Stimulated activated naive B cell treated with anti-CD40 and anti-IgM and Interleukin-4, amounts not matched to agents 10 μg/mL and 1 μg/mL and 100 μg/mL, for 72 hours (primary cell): ENCODE data around the gene INA.
"Not testable (repeated sequence)": the region's sequence is repeated elsewhere in the genome, so short reads cannot be mapped to it uniquely, and the experiment has no call there.

Experiments used
- ATAC-seq, 2 donors: fragments of 150-1000 bp; cut with Tn5 transposase; replicated peaks; 2 replicates each; pipeline ENCODE4 v1.10.0; 2021; ENCODE audit warnings: moderate library complexity in 1 of 2
- DNase-seq: peaks from one replicate; pipeline ENCODE4 v3.0.0; 2021
- H3K27ac Mint-ChIP-seq: one replicate; pipeline ENCODE4 v1.8.0; 2022; ENCODE audit warnings: mild to moderate bottlenecking, mixed read lengths
- H3K27me3 Mint-ChIP-seq, 2 donors: one replicate each; pipeline ENCODE4 v1.8.0; 2022; ENCODE audit warnings: mixed read lengths in 2 of 2
- H3K36me3 Mint-ChIP-seq, 2 donors: one replicate each; pipeline ENCODE4 v1.8.0; 2022; ENCODE audit warnings: mixed read lengths in 2 of 2, mild to moderate bottlenecking in 1 of 2
- H3K4me1 Mint-ChIP-seq, 2 donors: one replicate each; pipeline ENCODE4 v1.8.0; 2022; ENCODE audit warnings: mixed read lengths in 2 of 2, mild to moderate bottlenecking in 1 of 2
- H3K4me3 Mint-ChIP-seq, 2 donors: one replicate each; pipeline ENCODE4 v1.8.0; 2022; ENCODE audit warnings: mild to moderate bottlenecking in 2 of 2, mixed read lengths in 2 of 2, moderate library complexity in 1 of 2
- H3K9me3 Mint-ChIP-seq, 2 donors: one replicate each; pipeline ENCODE4 v1.8.0; 2022; ENCODE audit warnings: mixed read lengths in 2 of 2, mild to moderate bottlenecking in 1 of 2

The INA gene

DNA sequence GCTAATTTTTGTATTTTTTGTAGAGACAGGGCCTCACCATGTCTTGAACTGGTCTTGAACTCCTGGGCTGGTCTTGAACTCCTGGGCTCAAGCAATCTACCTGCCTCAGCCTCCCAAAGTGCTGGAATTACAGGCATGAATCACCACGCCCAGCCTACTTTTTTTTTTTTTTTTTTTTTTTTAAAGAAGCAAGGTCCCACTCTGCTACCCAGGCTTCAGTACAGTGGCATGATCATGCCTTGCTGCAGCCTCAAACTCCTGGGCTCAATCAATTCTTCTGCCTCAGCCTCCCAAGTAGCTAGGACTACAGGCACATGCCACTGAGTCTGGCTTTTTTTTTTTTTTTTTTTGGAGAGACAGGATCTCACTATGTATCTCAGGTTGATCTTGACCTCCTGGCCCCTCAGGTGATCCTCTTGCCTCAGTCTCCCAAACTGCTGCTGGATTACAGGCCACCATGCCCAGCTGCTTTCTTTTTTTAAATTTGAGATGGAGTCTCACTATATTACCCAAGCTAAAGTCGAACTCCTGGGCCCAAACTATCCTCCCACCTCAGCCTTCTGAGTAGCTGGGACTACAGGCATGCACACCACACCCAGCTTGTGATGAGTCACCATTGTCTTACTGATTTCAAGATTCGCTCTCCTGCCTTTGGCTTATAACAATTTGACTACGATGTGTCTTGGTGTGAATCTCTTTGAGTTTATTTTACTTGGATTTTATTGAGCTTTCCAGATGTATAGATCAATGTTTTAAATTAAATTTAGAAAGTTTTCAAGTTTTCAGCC lies 22.2 kb upstream of the INA start:
- no peak overlapping the region for H3K27ac Mint-ChIP-seq
- ATAC-seq (no peak), DNase-seq (no peak)
- peaks cover 0 to 1% of the 10 kb centered on the region in 2 donors for H3K4me1 Mint-ChIP-seq
- peaks cover 4 to 10% of the 10 kb centered on the region in 2 donors for H3K27me3 Mint-ChIP-seq
- no peak overlapping the region for H3K4me3 Mint-ChIP-seq
- H3K9me3 Mint-ChIP-seq = peaks cover 4 to 12% of the 10 kb centered on the region in 2 donors
- peaks cover 5 to 6% of the 10 kb centered on the region in 2 donors for H3K36me3 Mint-ChIP-seq

DNA sequence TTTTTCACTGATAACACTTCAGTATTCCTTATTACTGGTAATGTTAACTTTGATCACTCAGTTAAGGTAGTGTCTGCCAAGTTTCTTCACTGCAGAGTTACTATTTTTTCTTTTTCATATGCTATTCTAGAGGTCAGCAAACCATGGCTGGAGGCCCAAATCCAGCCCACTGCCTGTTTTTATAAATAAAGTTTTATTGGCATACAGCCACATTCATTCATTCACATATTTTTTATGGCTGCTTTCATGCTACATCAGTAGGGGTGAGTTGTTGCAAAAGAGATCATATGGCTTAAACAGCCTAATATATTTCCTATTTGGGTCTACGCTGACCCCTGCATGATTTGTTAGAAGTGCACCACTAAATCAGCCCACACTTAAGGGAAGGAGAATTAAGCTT lies 20.3 kb upstream of the INA start:
- Mint-ChIP-seq H3K36me3 (peaks cover 5 to 19% of the 10 kb centered on the region in 2 donors), H3K9me3 (peaks cover 11 to 19% of the 10 kb centered on the region in 2 donors), H3K27me3 (peaks cover 10 to 12% of the 10 kb centered on the region in 2 donors), H3K4me1 (peaks cover 0 to 2% of the 10 kb centered on the region in 2 donors), H3K4me3 (no peak overlapping the region), H3K27ac (no peak overlapping the region)
- ATAC-seq (no peak), DNase-seq (no peak)

- Mint-ChIP-seq H3K9me3 (peaks cover 11 to 21% of the 10 kb centered on the region in 2 donors), H3K36me3 (peaks cover 7 to 19% of the 10 kb centered on the region in 2 donors), H3K27me3 (peaks cover 16 to 22% of the 10 kb centered on the region in 2 donors), H3K4me3 (no peak overlapping the region), H3K27ac (no peak overlapping the region), H3K4me1 (peaks cover 0 to 2% of the 10 kb centered on the region in 2 donors)
- ATAC-seq = no peak
- DNase-seq = no peak
Measured at GRCh38 chr10:103257812-103258211, 19.1 kb upstream of the INA start.

DNA sequence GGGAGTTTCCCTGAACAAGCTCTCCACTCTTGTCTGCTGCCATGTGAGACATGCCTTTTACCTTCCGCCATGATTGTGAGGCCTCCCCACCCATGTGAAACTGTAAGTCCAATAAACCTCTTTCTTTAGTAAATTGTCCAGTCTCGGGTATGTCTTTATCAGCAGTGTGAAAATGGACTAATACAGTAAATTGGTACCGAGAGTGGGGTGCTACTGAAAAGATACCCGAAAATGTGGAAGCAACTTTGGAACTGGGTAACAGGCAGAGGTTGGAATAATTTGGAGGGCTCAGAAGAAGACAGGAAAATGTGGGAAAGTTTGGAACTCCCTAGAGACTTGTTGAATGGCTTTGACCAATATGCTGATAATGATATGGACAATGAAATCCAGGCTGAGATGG lies 18.0 kb upstream of the INA start:
- Mint-ChIP-seq H3K27me3 (peaks cover 24 to 33% of the 10 kb centered on the region in 2 donors), H3K9me3 (peaks cover 11 to 21% of the 10 kb centered on the region in 2 donors), H3K36me3 (peaks cover 7 to 19% of the 10 kb centered on the region in 2 donors)
- DNase-seq, ATAC-seq, H3K4me3 Mint-ChIP-seq, H3K4me1 Mint-ChIP-seq, H3K27ac Mint-ChIP-seq: not testable (repeated sequence)

GRCh38 chr10:103259989-103260388 lies 16.9 kb upstream of the INA start:
- Mint-ChIP-seq H3K4me1 (peaks cover 0 to 2% of the 10 kb centered on the region in 2 donors), H3K9me3 (peaks cover 11 to 21% of the 10 kb centered on the region in 2 donors), H3K27ac (no peak overlapping the region), H3K4me3 (no peak overlapping the region), H3K27me3 (peaks cover 27 to 42% of the 10 kb centered on the region in 2 donors), H3K36me3 (peaks cover 7 to 19% of the 10 kb centered on the region in 2 donors)
- ATAC-seq = no peak
- no peak for DNase-seq

- Mint-ChIP-seq H3K27me3 (peaks cover 36 to 62% of the 10 kb centered on the region in 2 donors), H3K4me1 (peaks cover 0 to 2% of the 10 kb centered on the region in 2 donors), H3K36me3 (peaks cover 7 to 19% of the 10 kb centered on the region in 2 donors), H3K9me3 (peaks cover 11 to 21% of the 10 kb centered on the region in 2 donors), H3K27ac (no peak overlapping the region), H3K4me3 (no peak overlapping the region)
- ATAC-seq = no peak
- DNase-seq = no peak
Measured at GRCh38 chr10:103262229-103262628, 14.7 kb upstream of the INA start.

GRCh38 chr10:103265717-103266329 lies 11.1 kb upstream of the INA start:
- no peak overlapping the region for H3K4me3 Mint-ChIP-seq
- H3K27me3 Mint-ChIP-seq = peaks cover 44 to 68% of the 10 kb centered on the region in 2 donors
- DNase-seq (no peak), ATAC-seq (no peak)
- H3K36me3 Mint-ChIP-seq = peaks cover 2 to 4% of the 10 kb centered on the region in 2 donors
- peaks cover 0 to under 1% of the 10 kb centered on the region in 2 donors for H3K4me1 Mint-ChIP-seq
- no peak overlapping the region for H3K27ac Mint-ChIP-seq
- H3K9me3 Mint-ChIP-seq = peaks cover 4 to 6% of the 10 kb centered on the region in 2 donors

DNA sequence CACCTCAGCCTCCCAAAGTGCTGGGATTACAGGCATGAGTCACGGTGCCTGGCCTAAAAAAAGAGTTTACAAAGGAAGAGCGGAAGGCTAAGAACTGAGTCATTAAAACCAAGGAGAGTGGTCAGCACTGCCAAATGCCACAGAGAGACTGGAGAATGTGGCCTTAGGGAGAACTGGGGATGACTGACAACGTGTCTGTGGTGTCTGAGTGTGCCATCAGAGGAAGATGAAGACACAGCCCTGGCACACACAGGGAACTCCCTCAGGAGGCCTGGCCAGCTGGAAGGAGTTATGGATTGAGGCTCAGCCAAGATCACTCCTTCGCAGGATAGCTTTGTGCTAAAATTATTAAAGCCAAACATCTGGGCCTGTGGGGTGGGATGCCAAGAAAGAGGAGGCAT lies 3.9 kb upstream of the INA start:
- H3K36me3 Mint-ChIP-seq = no peaks in the 10 kb centered on the region
- no peaks in the 10 kb centered on the region for H3K9me3 Mint-ChIP-seq
- ATAC-seq (no peak), DNase-seq (no peak)
- H3K27me3 Mint-ChIP-seq = peaks cover 30 to 57% of the 10 kb centered on the region in 2 donors
- H3K4me1 Mint-ChIP-seq = peaks cover 10 to 18% of the 10 kb centered on the region in 2 donors
- no peak overlapping the region for H3K27ac Mint-ChIP-seq
- no peak overlapping the region for H3K4me3 Mint-ChIP-seq

DNA sequence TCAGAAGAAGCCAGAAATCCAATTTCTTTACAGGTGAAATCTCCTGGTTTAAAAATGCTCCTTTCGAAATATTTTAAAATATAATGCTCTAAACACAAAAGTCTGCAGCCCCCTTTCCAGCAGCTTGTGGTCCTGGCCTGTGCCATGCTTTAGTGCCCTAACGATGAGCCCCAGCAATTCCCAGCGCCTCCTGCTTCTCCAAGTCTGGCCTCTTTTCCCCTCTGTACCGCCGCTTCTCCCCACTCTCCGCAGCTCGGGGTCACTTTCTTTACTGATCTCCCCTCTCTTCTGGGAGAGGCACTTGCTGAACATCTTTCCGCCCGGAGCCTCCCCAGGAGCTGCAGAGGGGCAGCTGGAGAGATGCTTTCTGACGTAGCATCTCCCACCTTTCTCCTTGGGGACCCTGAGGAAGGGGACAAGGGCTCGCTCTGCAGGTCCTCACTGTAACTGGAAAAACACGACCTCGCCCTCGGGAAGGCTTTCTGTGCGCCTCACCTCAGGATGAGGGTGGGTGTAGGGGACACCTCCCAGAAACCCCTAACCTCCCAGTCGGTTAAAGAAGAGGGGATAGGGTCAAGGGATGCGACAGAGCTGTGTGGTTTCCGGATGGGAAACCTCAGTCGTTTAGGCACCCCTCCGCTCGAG lies 565 bp upstream of the INA start:
- H3K9me3 Mint-ChIP-seq = peaks cover 0 to 5% of the 10 kb centered on the region in 2 donors
- H3K4me3 Mint-ChIP-seq = peak overlapping the region; percentile 69 to 82
- H3K27me3 Mint-ChIP-seq = peaks cover 52 to 81% of the 10 kb centered on the region in 2 donors
- no peak for ATAC-seq
- H3K27ac Mint-ChIP-seq = no peak overlapping the region
- DNase-seq = no peak
- peaks cover 0 to 5% of the 10 kb centered on the region in 2 donors for H3K36me3 Mint-ChIP-seq
- peaks cover 13 to 24% of the 10 kb centered on the region in 2 donors for H3K4me1 Mint-ChIP-seq

GRCh38 chr10:103277713-103278536 lies 987 bp downstream of the INA start:
- Mint-ChIP-seq H3K27me3 (peaks cover 56 to 84% of the 10 kb centered on the region in 2 donors), H3K4me1 (peaks cover 17 to 24% of the 10 kb centered on the region in 2 donors), H3K36me3 (peaks cover 0 to 5% of the 10 kb centered on the region in 2 donors), H3K4me3 (peak overlapping the region; percentile 69 to 82), H3K27ac (no peak overlapping the region), H3K9me3 (peaks cover 0 to 5% of the 10 kb centered on the region in 2 donors)
- DNase-seq (no peak), ATAC-seq (no peak)

DNA sequence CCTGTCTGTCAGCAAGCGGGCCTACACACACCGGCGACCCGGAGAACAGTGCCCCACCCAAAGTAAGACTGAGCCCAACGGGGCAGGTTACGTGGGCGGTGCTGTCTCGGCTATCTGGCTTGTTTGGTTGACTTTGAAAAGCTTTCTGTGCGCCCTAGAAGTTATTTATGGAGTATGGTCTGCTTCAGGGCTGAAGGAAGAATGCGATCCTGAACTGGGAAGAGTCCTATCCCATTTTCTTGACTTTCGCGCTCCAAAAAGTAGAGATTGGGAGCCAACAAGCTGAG lies 1.5 kb downstream of the INA start:
- no peak for ATAC-seq

DNA sequence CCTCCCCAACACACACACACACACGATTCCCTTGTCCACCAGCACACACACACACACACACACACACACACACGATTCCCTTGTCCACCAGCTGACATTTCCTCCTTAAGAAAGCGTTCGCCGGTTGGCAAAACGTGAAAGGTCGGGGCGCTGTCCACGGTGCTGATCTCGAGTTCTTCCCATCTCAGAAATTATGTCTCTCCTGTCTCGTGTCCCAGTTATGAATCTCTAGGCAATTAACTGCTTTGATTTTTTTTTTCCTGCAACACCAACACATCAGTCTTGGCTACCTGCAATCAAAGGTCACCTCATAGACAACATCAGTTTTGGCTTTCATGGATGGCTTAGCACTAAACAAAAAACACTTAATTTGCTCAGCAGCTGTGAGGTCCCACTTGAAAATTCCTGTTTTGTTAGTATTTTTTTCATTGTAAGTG lies 1.9 kb downstream of the INA start:
- ATAC-seq (no peak), DNase-seq (no peak)
- Mint-ChIP-seq H3K36me3 (peaks cover 0 to 5% of the 10 kb centered on the region in 2 donors), H3K27ac (peak overlapping the region; percentile 47), H3K9me3 (peaks cover 0 to 5% of the 10 kb centered on the region in 2 donors), H3K4me1 (peaks cover 17 to 24% of the 10 kb centered on the region in 2 donors), H3K27me3 (peaks cover 54 to 88% of the 10 kb centered on the region in 2 donors), H3K4me3 (peak overlapping the region; percentile 56 to 73)

More for the DNA sequence above, 1.5 kb downstream of the INA start:
- Mint-ChIP-seq H3K4me1 (peaks cover 17 to 24% of the 10 kb centered on the region in 2 donors), H3K9me3 (peaks cover 0 to 5% of the 10 kb centered on the region in 2 donors), H3K27ac (peak overlapping the region; percentile 47), H3K27me3 (peaks cover 54 to 84% of the 10 kb centered on the region in 2 donors), H3K36me3 (peaks cover 0 to 5% of the 10 kb centered on the region in 2 donors), H3K4me3 (no peak overlapping the region)
- no peak for DNase-seq

DNA sequence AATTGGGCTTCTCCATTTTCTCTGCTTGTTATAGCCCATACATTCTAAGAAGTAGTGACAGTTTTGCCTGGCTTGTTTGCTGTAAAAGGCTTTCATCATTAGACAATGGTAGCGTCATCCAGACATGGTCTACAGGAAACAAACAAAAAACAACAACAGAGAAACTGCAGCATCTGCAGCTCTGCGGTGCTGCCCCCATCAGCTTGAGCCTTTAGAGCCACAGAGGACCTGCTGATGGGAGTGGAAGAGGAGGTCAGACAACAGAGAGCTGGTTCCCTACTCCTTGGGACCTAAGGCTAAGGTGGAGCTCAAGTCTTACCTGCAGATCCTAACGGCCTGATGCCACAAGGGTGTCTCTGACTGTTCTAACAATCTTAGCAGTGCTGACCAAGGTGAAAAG lies 3.1 kb downstream of the INA start:
- peaks cover 17 to 24% of the 10 kb centered on the region in 2 donors for H3K4me1 Mint-ChIP-seq
- no peak overlapping the region for H3K4me3 Mint-ChIP-seq
- peaks cover 0 to 5% of the 10 kb centered on the region in 2 donors for H3K9me3 Mint-ChIP-seq
- no peak for ATAC-seq
- no peak for DNase-seq
- H3K27ac Mint-ChIP-seq = no peak overlapping the region
- H3K27me3 Mint-ChIP-seq = peaks cover 53 to 97% of the 10 kb centered on the region in 2 donors
- H3K36me3 Mint-ChIP-seq = peaks cover 0 to 5% of the 10 kb centered on the region in 2 donors
